Gastrocnemius medialis (tissue), 4 donors: ENCODE results near the gene PLCG1. TPM values are rescaled to one million over a fixed set of nuclear protein-coding genes. Genes with fewer than 3 reads are reported as not detected.

Source experiments
- ATAC-seq, 2 donors: fragments of 150-250 bp; one replicate each; pipeline ENCODE4 v1.9.1; 2016
- DNase-seq, 2 donors: peaks; one replicate each; pipeline ENCODE4 v3.0.0-alpha.2; 2019
- H3K27ac ChIP-seq, 4 donors: fragments of 200-600 bp; sonication (generic); 1 replicate in 1 of 4; 2 replicates in 3 of 4; pipeline ENCODE4 v1.5.1; 2016 to 2018; ENCODE audit warnings: mild to moderate bottlenecking in 2 of 4, moderate library complexity in 1 of 4
- H3K27me3 ChIP-seq, 3 donors: fragments of 200-600 bp; sonication (generic) in 2 of 3; 1 replicate in 1 of 3; 2 replicates in 2 of 3; pipeline versions ENCODE4 v1.5.1 to v1.6.0; 2016 to 2019; ENCODE audit warnings: mild to moderate bottlenecking in 1 of 3, moderate library complexity in 1 of 3
- H3K36me3 ChIP-seq, 2 donors: fragments of 200-600 bp; sonication (generic) in 1 of 2; one replicate each; pipeline ENCODE4 v1.5.1; 2017 to 2018
- H3K4me1 ChIP-seq, 2 donors: fragments of 200-600 bp; sonication (generic) in 1 of 2; one replicate each; pipeline ENCODE4 v1.5.1; 2016 to 2017; ENCODE audit warnings: mild to moderate bottlenecking in 2 of 2
- H3K4me3 ChIP-seq, 4 donors: fragments of 200-600 bp; sonication (generic) in 3 of 4; 1 replicate in 1 of 4; 2 replicates in 3 of 4; pipeline ENCODE4 v1.5.1; 2016 to 2019; ENCODE audit warnings: mild to moderate bottlenecking in 2 of 4
- H3K9me3 ChIP-seq, 3 donors: fragments of 200-600 bp; sonication (generic) in 2 of 3; 1 replicate in 1 of 3; 2 replicates in 2 of 3; pipeline ENCODE4 v1.5.1; 2016 to 2019
- CTCF ChIP-seq, 5 experiments: fragments of 450-650 bp in 3 of 5; fragments of 200-600 bp in 2 of 5; sonication (generic) in 2 of 5; IDR thresholded peaks in 4 of 5; conservative IDR thresholded peaks in 1 of 5; 1 replicate in 4 of 5; 2 replicates in 1 of 5; pipeline ENCODE4 v1.5.1; 2016 to 2019; ENCODE audit warnings: antibody characterized with exemption in 5 of 5, mild to moderate bottlenecking in 3 of 5, moderate library complexity in 3 of 5
- POLR2A ChIP-seq, 2 donors: fragments of 450-650 bp; IDR thresholded peaks; one replicate each; pipeline ENCODE4 v1.6.1; 2017; ENCODE audit warnings: antibody characterized with exemption in 2 of 2, mild to moderate bottlenecking in 2 of 2, moderate library complexity in 2 of 2
- in situ Hi-C, 4 donors: fragments of 200-750 bp; cut with MboI; loops; one replicate each; pipeline versions ENCODE4 v1.15.0 to v1.8.0; 2017; ENCODE audit warnings: low sequenced_read_pairs in 4 of 4
- intact Hi-C: fragments of 100-400 bp; cut with DNase I; formaldehyde crosslinking; loops from one replicate; pipeline ENCODE4 v1.15.1; 2023; ENCODE audit warnings: low total_unique reads
- total RNA-seq, 4 donors: library from RNA; depleted of rRNA; stranded (reverse); fragments of >200 nt; gene quantifications; one replicate each; pipeline versions ENCODE4 v1.1.0 to v1.2.3, GENCODE V29; 2016

Gene PLCG1
- total RNA-seq, 4 donors from 2014 or later, result 19.9 to 58.0 (median 35.0) TPM

- Histone ChIP-seq H3K27me3 (no peaks in the 10 kb centered on the region), H3K4me3 (no peak overlapping the region), H3K27ac (no peak overlapping the region), H3K9me3 (no peaks in the 10 kb centered on the region), H3K4me1 (peaks cover 15 to 22% of the 10 kb centered on the region in 2 donors), H3K36me3 (no peaks in the 10 kb centered on the region)
- in situ Hi-C loops (loop anchor here in 1 of 4 donors (10.0 kb wide), 1 partner anchor 47 kb away; no protein-coding TSS in a partner anchor), intact Hi-C loops (no loop called here)
- no peak for DNase-seq
- peak in 1 of 2 donors; percentile 63 for ATAC-seq
- no peak for TF ChIP-seq CTCF (IDR thresholded peaks at IDR 0.05 in 4 of 5, conservative IDR thresholded peaks at IDR 0.05 in 1 of 5)
- TF ChIP-seq POLR2A (IDR thresholded peaks at IDR 0.05), result no peak
Observed at GRCh38 chr20:41221614-41222218, 84.4 kb downstream of the PLCG1 start.

DNA sequence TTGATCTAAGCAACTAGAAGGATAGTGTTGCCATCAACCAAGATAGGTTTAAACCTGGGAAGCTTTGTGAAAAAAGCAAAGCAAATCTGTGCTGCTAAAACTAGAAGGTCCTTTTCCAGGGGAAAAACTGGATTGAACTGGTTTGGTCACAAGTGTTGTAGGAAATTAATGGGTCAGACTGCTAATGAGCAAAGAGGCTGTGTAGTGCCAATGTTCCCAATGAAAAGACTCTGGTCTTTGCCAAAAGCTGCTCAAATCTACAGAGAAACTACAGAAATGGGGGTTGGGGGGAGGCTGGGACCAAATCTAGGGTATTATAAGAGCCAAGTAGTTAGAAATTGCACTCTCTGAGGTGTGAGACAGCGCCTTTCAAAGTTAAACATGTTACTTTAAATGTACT is 85.0 kb downstream of the PLCG1 start:
- H3K27ac ChIP-seq, result no peak overlapping the region

DNA sequence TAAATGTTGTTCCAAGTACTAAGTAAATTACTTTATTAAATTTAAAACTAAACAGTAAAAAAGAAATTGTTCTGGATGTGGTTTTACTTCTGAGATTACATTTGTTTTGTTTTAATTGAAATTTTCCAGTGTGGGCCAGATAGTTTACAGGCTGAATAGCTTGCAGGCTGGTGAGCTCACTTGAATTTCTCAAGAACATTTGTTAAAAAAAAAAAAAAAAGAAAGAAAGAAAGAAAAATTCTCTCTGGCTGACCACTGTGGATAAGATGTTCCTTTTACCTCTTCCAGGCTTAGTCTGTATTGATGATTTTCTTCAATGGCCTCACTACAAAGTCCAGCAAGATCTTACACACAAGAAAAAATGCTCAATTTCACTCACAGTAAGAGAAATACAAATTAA is 85.4 kb downstream of the PLCG1 start:
- DNase-seq (no peak), ATAC-seq (no peak)
- in situ Hi-C loops, result loop anchor here in 1 of 4 donors (10.0 kb wide), 1 partner anchor 48 kb away; no protein-coding TSS in a partner anchor
- H3K4me1 ChIP-seq, result peaks cover 15 to 22% of the 10 kb centered on the region in 2 donors
- no peaks in the 10 kb centered on the region for H3K9me3 ChIP-seq
- no peak overlapping the region for H3K4me3 ChIP-seq
- no peaks in the 10 kb centered on the region for H3K27me3 ChIP-seq
- TF ChIP-seq CTCF (IDR thresholded peaks at IDR 0.05 in 4 of 5, conservative IDR thresholded peaks at IDR 0.05 in 1 of 5), result no peak
- TF ChIP-seq POLR2A (IDR thresholded peaks at IDR 0.05), result no peak
- H3K36me3 ChIP-seq, result no peaks in the 10 kb centered on the region
- intact Hi-C loops, result no loop called here
- H3K27ac ChIP-seq, result no peak overlapping the region

More for the DNA sequence above, 85.0 kb downstream of the PLCG1 start:
- in situ Hi-C loops, result loop anchor here in 1 of 4 donors (10.0 kb wide), 1 partner anchor 47 kb away; no protein-coding TSS in a partner anchor
- no peak for DNase-seq
- Histone ChIP-seq H3K9me3 (no peaks in the 10 kb centered on the region), H3K27me3 (no peaks in the 10 kb centered on the region), H3K4me3 (no peak overlapping the region), H3K36me3 (no peaks in the 10 kb centered on the region), H3K4me1 (peaks cover 15 to 22% of the 10 kb centered on the region in 2 donors)
- intact Hi-C loops, result no loop called here
- ATAC-seq, result no peak
- no peak for TF ChIP-seq CTCF (IDR thresholded peaks at IDR 0.05 in 4 of 5, conservative IDR thresholded peaks at IDR 0.05 in 1 of 5)
- no peak for TF ChIP-seq POLR2A (IDR thresholded peaks at IDR 0.05)

DNA sequence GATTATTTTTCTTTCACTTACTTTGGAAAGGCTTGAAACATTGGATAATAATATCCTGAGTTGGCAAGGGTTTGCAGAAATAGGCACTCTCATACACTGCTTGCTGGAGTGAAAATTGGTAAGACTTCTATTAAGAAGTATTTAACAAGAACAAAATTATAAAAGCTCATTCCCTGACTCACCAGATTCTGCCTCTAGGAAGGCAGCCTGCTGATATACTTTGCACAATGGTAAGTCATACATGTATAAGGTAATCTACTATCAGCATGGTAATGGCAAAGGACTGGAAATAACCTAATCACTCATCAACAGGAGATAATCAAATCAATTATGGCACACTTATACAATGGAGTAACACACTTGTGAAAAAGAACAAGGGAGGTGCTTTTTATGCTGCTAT is 85.8 kb downstream of the PLCG1 start:
- ATAC-seq, result no peak
- intact Hi-C loops (no loop called here), in situ Hi-C loops (loop anchor here in 1 of 4 donors (10.0 kb wide), 1 partner anchor 48 kb away; no protein-coding TSS in a partner anchor)
- Histone ChIP-seq H3K27me3 (no peaks in the 10 kb centered on the region), H3K27ac (no peak overlapping the region), H3K9me3 (no peaks in the 10 kb centered on the region), H3K4me1 (peaks cover 17 to 22% of the 10 kb centered on the region in 2 donors), H3K36me3 (no peaks in the 10 kb centered on the region), H3K4me3 (no peak overlapping the region)
- no peak for DNase-seq
- TF ChIP-seq POLR2A (IDR thresholded peaks at IDR 0.05) (no peak), CTCF (IDR thresholded peaks at IDR 0.05 in 4 of 5, conservative IDR thresholded peaks at IDR 0.05 in 1 of 5) (no peak)
